NCI-H1436 treated with DMSO at 0.1 percent for 48 hours (cell line): ENCODE data around the gene TBC1D1.
"Not testable (repeated sequence)": the region's sequence is repeated elsewhere in the genome, so short reads cannot be mapped to it uniquely, and the experiment has no call there.

Experiments
- DNase-seq: peaks from one replicate; lab custom pipeline; 2025; lab: John Stamatoyannopoulos, UW

Gene TBC1D1

GRCh38 chr4:37968747-37969146 lies 77.9 kb downstream of the TBC1D1 start:
- DNase-seq: no peak

- DNase-seq: no peak
Observed at GRCh38 chr4:37970702-37971101, 79.8 kb downstream of the TBC1D1 start.

DNA sequence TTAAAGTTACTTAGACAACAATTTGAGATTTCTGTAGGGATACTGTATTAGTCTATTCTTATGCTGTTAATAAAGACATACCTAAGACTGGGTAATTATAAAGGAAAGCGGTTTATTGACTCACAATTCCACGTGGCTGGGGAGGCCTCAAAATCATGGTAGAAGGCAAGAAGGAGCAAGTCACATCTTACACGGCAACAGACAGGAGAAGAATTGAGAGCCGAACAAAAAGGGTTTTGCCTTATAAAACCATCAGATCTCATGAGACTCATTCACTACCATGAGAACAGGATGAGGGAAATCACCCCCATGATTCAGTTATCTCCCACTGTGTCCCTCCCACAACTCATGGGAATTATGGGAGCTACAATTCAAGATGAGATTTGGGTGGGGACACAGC lies 80.3 kb downstream of the TBC1D1 start:
- DNase-seq: no peak

- DNase-seq: no peak
Observed at GRCh38 chr4:37973441-37973840, 82.6 kb downstream of the TBC1D1 start.

- DNase-seq: not testable (repeated sequence)
Observed at GRCh38 chr4:37975321-37975822, 84.5 kb downstream of the TBC1D1 start.

DNA sequence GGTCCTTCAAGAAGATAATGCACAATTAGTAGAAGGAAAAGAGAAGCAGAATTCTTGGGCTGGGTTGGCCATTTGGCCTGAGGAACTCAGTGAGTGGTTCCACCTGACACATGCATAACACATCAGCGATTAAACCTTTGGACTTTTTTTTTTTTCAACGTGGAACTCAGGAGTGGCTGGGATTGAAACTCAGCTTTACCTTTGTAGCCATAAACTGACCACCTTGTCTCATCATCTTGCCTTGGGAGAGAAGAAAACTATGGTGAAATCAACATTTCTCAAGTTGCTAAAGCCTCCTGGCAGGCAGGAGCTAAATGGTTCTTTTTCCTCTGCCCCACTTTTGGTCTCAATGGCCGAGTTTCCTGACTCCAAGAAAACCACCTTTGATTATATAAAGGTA lies 85.6 kb downstream of the TBC1D1 start:
- no peak for DNase-seq

- no peak for DNase-seq
Observed at GRCh38 chr4:37976991-37977470, 86.1 kb downstream of the TBC1D1 start.

DNA sequence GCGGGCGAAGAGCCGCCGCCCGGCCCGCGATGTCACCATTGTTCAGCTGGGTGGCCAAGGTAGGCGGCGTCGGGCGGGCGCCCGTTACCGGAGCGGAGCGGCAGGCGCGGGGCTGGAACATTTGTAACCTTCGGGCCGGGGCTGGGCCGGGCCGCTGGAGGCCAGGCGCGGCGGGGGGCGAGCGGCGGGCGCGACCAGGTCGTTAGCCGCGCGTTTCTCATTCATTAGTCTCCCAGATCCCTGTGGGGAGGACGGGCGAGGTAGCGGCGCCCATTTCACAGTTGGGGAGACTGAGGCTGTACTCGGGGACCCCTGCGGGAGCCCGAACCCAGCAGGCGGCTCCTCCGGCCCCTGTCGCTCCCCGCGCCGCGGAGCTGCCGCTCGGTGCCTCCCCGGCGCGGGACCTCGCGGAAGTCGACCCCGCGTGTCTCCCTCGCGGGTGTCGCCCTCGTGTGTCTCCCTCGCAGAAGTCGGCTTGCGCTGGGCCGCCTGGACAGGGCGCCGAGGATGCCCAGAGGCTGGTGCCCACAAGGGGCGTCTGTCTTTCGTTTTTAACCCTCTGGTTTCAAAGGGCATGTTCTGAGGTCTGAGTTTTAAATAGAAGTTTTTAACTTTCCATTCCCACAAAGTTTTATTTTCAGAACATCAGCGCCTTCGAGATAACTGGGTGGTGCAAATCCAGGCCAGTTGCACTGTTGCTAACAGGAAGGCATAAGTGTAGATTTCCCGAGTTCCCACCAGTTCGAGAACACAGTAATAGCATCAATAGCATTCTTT lies 86.8 kb downstream of the TBC1D1 start:
- DNase-seq: no peak

DNA sequence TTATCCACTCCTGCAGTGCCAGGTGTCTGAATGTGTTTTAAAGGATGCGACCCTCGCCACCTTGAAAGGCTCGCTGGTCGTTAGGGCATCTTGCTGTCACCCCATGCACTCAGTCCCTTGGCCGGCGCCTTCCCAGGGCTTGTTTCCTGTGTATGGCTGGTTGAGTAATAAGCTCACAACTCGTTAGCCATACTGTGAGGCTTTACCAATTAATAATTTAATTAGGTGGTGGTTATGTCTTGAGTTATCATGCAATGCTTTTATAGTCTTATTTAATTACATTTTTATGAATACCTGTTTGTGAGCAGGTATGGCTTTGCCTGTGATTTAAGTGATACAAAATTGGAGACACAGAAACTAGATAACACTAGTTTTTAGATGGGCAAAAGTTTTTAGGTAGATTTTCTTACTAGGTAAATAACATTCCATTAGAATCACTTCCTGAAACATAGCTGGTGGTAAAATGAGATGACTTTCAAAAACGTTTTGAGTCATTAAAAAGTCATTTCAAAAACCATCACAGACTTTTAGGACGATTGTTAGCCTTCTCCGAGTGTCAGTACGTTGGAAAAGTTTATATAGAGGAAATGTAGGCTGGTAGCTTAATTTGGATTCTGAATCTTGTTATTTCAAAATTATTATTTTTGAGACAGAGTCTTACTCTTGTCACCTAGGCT lies 87.5 kb downstream of the TBC1D1 start:
- DNase-seq: no peak

DNA sequence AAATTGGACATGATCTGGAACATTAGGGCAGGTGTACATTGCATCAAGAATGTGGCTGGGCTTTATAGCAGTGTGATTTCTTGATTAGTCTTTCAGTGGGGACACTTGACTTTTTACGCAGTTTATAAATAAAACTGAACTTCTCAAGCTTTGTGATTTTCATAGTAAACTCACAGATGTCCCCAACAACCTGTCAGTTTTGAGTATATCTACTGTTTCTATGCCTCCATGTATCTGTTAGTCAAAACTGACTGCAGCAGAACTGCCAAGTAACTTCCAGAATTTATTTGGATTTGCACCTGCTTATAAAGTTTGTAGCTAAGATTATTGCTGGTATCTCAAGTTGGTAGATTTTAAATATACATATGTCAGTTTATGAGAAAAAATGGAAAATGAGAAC lies 89.4 kb downstream of the TBC1D1 start:
- no peak for DNase-seq

GRCh38 chr4:37981425-37981824 lies 90.5 kb downstream of the TBC1D1 start:
- DNase-seq: no peak

DNA sequence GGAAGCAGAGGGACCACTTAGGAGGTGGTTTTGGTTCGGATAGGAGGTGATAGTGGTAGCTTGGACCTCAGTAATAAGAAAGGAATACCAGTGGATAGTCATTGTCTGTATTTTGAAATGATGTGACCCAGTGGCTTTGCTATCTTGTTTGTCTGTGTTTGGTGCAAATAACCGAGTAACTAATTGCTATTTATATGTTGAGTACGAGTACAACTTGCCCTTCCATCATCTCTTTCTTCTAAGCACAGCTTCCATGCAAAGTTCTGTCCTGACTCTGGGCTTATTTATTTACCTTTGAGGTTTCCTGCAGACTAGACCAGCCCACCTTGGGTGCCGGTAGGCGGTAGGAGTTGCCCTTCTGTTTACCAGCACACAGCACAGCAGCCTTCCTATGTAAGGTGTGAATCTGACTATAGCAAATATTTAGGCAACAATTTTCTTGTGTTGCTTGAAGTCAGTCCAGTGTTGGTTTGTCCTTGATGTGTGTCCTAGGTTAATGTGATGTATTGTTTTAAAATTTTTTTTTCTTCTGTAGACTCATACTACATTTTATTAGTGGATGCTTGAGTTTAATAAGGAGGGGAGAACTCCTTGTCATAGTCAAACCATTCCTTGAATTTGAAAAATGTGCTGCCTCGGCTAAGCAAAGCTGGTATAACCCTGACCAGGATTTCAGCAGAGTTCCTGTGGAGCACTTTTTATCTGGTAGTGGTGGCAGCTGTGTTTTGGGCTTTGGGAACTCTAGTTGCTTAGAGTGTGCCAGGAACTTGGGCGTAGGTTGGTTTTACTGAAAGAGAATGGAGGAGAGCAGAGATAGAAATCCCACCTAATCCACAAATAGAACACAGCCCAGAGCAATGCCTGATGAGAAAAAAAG lies 91.2 kb downstream of the TBC1D1 start:
- no peak for DNase-seq

GRCh38 chr4:37982736-37983135 lies 91.9 kb downstream of the TBC1D1 start:
- DNase-seq: no peak

GRCh38 chr4:37983951-37984350 lies 93.1 kb downstream of the TBC1D1 start:
- no peak for DNase-seq

GRCh38 chr4:37985730-37986275 lies 94.9 kb downstream of the TBC1D1 start:
- DNase-seq: no peak

- DNase-seq: no peak
Observed at GRCh38 chr4:37988670-37989069, 97.8 kb downstream of the TBC1D1 start.

GRCh38 chr4:37989398-37990260 lies 98.7 kb downstream of the TBC1D1 start:
- DNase-seq: no peak

- no peak for DNase-seq
Observed at GRCh38 chr4:37990731-37991245, 99.9 kb downstream of the TBC1D1 start.

- DNase-seq: no peak
Observed at GRCh38 chr4:37991623-37992410, 100.9 kb downstream of the TBC1D1 start.

GRCh38 chr4:37993806-37994205 lies 102.9 kb downstream of the TBC1D1 start:
- no peak for DNase-seq
